KBM-7 (cell line): Measurements from ENCODE around the gene RCBTB1.
"Not testable (repeated sequence)": the region's sequence is repeated elsewhere in the genome, so short reads cannot be mapped to it uniquely, and the experiment has no call there.

Experiments
- DNase-seq: peaks from one replicate; pipeline ENCODE4 v3.0.0-alpha.2; 2015
- in situ Hi-C: fragments of 300-500 bp; cut with MboI; formaldehyde crosslinking; loops from 2 replicates; pipeline ENCODE4 v1.14.3; 2020; ENCODE audit warnings: low sequenced_read_pairs, low pct_unique_long_range_greater_than_20kb, mixed read lengths

Gene RCBTB1

GRCh38 chr13:49532593-49532992 is 52.8 kb downstream of the RCBTB1 start:
- in situ Hi-C loops: no loop called here
- no peak for DNase-seq

- in situ Hi-C loops: no loop called here
- DNase-seq: peak; percentile 98
These were observed 54.9 kb downstream of the RCBTB1 start for GRCh38 chr13:49530457-49530856.

- in situ Hi-C loops: no loop called here
- no peak for DNase-seq
These were observed 57.2 kb downstream of the RCBTB1 start for GRCh38 chr13:49528161-49528560.

GRCh38 chr13:49527123-49527522 is 58.2 kb downstream of the RCBTB1 start:
- DNase-seq: peak; percentile 62
- in situ Hi-C loops: no loop called here

- in situ Hi-C loops: no loop called here
- no peak for DNase-seq
These were observed 60.4 kb downstream of the RCBTB1 start for GRCh38 chr13:49524740-49525501.

- in situ Hi-C loops: no loop called here
- no peak for DNase-seq
These were observed 64.1 kb downstream of the RCBTB1 start for GRCh38 chr13:49521224-49521623.

- no peak for DNase-seq
- in situ Hi-C loops: no loop called here
These were observed 67.9 kb downstream of the RCBTB1 start for GRCh38 chr13:49517461-49517860.

- DNase-seq: no peak
- in situ Hi-C loops: no loop called here
These were observed 68.9 kb downstream of the RCBTB1 start for GRCh38 chr13:49516467-49516866.

- no peak for DNase-seq
- in situ Hi-C loops: no loop called here
These were observed 72.8 kb downstream of the RCBTB1 start for GRCh38 chr13:49512578-49512977.

GRCh38 chr13:49503951-49504350 is 81.4 kb downstream of the RCBTB1 start:
- in situ Hi-C loops: no loop called here
- DNase-seq: no peak

- no peak for DNase-seq
- in situ Hi-C loops: no loop called here
These were observed 82.4 kb downstream of the RCBTB1 start for GRCh38 chr13:49502954-49503353.

- in situ Hi-C loops: no loop called here
- no peak for DNase-seq
These were observed 85.3 kb downstream of the RCBTB1 start for GRCh38 chr13:49499889-49500660.

- DNase-seq: no peak
- in situ Hi-C loops: no loop called here
These were observed 87.2 kb downstream of the RCBTB1 start for GRCh38 chr13:49498206-49498605.

GRCh38 chr13:49497272-49497671 is 88.1 kb downstream of the RCBTB1 start:
- no peak for DNase-seq
- in situ Hi-C loops: no loop called here

GRCh38 chr13:49496837-49497236 is 88.5 kb downstream of the RCBTB1 start:
- DNase-seq, in situ Hi-C loops: not testable (repeated sequence)

- in situ Hi-C loops: no loop called here
- peak; percentile 85 for DNase-seq
These were observed 89.3 kb downstream of the RCBTB1 start, which contains the start of gene PHF11 for GRCh38 chr13:49495783-49496762. TSS of gene PHF11 (plus strand) at chr13:49495953. CDS start at chr13:49496002, 49 bp downstream.

GRCh38 chr13:49494645-49495044 is 90.7 kb downstream of the RCBTB1 start:
- in situ Hi-C loops: no loop called here
- DNase-seq: peak; percentile 54

GRCh38 chr13:49488563-49488962 is 96.8 kb downstream of the RCBTB1 start:
- no peak for DNase-seq
- in situ Hi-C loops: no loop called here
